GM21423 (cell line): ENCODE measurements around the gene BANP.
"Not testable (repeated sequence)": the region's sequence is repeated elsewhere in the genome, so short reads cannot be mapped to it uniquely, and the experiment has no call there.

ENCODE experiments used
- ATAC-seq: cut with Tn5 transposase; IDR thresholded peaks from one replicate; pipeline ENCODE4 v1.9.1; 2021; ENCODE audit warnings: mild to moderate bottlenecking, moderate library complexity; ENCODE audit not compliant: unreplicated experiment

The BANP gene

DNA sequence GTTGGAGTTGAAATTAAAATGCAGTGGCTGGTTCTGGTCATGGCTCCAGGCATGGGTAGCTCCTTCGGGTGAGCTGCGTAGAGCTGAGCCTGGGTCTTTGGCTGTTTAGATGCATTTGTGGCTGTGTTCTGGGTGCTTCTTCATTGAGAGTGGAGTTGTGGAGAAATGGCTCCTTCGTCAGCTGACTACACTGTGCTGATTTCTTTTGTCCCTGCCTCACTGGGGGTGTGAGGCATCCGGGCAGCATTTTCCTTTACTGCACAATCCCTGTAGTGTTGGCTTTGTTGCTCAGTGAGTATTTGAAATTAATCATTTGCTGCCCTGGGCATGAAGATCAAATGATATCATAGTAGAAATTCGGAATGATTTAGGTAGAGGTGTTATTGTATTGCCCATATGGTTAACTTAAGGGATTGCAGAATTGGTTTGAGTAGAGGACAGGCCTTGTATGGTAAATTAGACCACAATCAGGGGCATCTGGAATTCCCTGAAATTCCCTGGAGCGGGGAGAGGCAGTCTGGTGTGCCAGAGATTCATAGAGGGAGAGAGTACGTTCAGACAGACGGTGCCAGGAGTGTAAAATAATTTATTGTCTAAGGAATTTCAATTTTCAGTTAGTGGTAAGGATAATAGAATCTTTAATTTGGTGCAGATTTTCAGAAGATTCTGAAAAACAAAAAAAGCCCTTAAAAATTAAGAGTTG, 92.1 kb downstream of the BANP start:
- ATAC-seq, result not testable (repeated sequence)

- peak; percentile 55 for ATAC-seq
Measured at GRCh38 chr16:88044121-88044581, 92.9 kb downstream of the BANP start.

- ATAC-seq, result not testable (repeated sequence)
Measured at GRCh38 chr16:88045361-88045760, 94.1 kb downstream of the BANP start.

GRCh38 chr16:88045820-88046303, 94.6 kb downstream of the BANP start:
- ATAC-seq, result peak; percentile 74

- ATAC-seq, result no peak
Measured at GRCh38 chr16:88047462-88047861, 96.2 kb downstream of the BANP start.

GRCh38 chr16:88048985-88049384, 97.8 kb downstream of the BANP start:
- no peak for ATAC-seq

GRCh38 chr16:88049561-88050545, 98.6 kb downstream of the BANP start:
- no peak for ATAC-seq

- no peak for ATAC-seq
Measured at GRCh38 chr16:88050952-88051660, 99.9 kb downstream of the BANP start.

- no peak for ATAC-seq
Measured at GRCh38 chr16:88052661-88053060, 101.4 kb downstream of the BANP start.

DNA sequence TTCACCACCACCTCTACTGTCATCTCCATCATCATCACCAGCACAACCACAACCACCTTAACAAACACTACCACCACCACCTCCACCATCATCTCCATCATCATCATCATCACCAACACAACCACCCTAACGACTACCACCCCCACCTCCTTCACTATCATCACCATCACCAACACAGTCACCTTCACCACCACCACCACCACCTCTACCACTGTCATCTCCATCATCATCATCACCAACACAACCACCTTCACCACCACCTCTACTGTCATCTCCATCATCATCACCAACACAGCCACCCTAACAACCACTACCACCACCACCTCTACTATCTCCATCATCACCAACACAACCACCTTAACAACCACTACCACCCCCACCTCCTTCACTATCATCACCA, 102.2 kb downstream of the BANP start:
- ATAC-seq, result not testable (repeated sequence)

DNA sequence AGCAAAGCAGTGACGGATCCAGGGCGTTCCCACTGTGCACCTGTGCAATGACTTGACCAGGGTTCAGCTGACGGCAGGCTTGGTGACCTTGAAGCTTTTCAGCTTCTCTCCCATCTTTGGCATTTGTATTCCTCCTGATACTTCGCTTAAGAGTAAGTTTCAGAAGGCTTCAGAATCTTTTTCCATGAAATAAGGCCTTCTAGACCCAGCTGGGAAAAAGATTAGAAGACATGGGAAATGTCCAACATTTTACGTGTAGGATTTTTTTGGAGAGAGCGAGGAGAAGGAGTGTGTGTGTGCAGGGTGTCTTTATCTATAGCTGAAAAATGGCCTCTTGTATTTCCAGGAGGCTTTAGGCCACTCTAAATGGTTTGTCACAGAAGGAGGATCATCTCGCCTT, 104.1 kb downstream of the BANP start:
- ATAC-seq, result no peak

GRCh38 chr16:88056212-88056611, 105.0 kb downstream of the BANP start:
- no peak for ATAC-seq

GRCh38 chr16:88057656-88058055, 106.4 kb downstream of the BANP start:
- ATAC-seq, result no peak

DNA sequence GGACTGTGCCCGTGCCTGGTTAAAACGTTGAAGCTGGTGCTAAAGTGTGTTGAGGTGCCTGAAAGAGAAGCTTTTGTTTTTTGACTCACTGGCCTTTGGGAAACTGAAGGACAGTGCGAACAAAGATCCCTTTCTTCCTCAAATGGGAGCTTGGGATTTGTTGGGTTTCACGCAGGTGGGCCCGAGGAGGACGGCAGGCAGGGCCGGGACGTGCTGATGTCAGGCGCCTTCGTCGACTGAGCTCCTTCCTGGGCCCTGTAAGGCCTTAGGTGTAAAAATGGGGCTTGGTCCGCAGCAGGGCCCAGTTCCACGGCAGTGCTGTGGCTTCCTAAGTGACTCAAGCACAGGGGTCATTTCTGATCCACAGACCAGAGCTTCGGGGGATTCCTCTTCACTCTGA, 106.9 kb downstream of the BANP start:
- ATAC-seq, result no peak

- no peak for ATAC-seq
Measured at GRCh38 chr16:88058817-88059216, 107.6 kb downstream of the BANP start.

DNA sequence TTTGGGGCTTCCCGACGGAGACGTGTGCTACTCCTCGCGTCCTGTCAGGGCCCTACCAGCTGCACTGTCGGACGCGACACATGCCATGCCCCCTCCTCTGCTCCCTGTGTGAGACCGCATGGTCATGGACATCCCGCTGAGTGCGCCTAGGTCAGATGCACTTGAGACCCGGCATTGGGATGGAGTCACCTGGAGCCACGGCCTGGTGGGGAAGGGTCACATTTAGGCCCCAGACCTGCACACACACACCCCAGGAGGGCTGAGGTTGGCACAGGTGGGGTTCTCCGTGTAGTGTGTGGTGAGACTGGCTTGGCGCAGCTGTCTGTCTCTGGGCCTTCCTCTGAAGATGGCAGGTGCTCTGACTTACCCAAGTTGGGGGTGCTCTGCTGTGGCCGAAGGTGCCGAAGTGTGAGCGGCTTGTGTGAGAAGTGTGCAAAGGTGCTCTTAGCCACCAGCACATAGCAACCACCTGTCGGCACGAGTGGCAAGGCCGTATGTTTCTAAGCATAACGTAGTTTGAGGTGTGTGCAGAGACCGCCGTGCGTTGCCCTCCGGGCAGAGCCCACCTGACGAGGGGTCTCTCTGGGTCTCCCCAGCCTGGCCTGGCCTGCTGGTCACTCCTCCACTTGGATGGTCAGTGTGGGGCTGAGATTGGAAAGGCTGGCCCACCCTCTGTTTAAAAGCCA, 108.6 kb downstream of the BANP start:
- ATAC-seq, result no peak

DNA sequence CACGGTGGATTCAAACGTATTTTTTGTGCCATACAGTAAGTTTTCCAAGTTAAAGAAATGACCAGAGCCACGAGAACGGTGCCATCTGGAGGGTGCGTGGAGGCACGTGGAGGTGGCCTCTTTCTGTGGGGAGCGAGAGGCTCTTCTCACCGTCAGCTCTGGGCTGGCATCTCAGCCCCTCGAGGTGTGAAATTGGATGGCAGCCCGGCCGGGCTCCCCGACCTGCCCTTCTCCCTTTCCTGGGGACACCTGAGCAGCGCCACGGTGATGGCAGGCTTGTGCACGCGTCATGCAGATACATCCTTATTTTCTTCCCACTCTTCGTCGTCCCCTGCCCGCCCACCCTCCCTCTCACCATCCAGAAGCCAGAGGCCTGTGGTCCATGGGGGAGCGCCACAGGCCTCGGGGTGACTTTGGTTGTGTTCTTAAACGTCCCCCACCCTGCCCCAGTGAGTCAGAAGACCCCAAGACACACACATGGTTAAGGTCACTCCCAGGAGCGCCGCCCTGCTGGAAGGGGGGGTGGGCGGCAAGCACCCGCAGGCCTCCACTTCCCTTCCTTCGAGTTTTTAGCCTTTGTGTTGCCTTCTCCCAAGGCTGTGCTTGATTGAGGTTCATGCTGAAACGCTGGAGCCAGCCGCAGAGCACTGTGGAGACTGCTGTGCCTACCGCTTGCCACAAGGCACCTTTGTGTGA, 109.4 kb downstream of the BANP start:
- no peak for ATAC-seq

DNA sequence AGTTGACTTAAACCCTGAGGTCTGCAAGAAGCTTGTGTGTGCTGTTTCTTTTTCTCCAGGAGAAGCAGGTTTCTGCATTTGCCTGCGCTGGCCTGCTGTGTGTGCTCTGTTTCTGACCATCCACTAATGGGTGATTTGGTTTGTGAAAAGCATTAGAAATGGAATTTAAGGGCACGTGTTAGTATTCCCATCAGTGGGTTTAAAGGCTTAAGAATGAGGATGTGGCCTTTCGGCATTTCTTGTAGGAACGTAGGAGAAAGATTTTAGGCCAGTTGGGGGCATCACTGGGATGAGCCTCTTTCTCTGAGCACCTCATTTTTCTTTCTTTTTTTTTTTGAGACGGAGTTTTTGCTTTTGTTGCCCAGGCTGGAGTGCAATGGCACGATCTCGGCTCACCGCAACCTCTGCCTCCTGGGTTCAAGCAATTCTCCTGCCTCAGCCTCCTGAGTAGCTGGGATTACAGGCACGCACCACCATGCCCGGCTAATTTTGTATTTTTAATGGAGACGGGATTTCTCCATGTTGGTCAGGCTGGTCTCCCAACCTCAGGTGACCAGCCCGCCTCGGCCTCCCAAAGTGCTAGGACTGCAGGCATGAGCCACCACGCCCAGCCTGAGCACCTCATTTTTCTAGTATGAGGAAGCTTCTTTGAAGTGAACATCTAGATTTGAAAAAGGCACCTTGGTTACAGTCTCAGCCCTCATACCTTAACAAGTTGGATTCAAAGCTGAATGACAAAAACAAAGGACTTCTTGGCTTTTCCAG, 110.3 kb downstream of the BANP start:
- no peak for ATAC-seq
